Mucosa of rectum (tissue), 2 donors: Measurements from ENCODE around the gene CDH18.

Source experiments
- H3K27ac ChIP-seq, 2 donors: one replicate each; pipeline ENCODE4 v1.7.0; 2013; ENCODE audit warnings: inconsistent platforms in 2 of 2, low read depth in 2 of 2, low read length in 2 of 2
- H3K27me3 ChIP-seq, 2 donors: one replicate each; pipeline ENCODE4 v1.7.0; 2013; ENCODE audit warnings: low read length in 2 of 2; ENCODE audit not compliant: control insufficient read depth in 2 of 2, insufficient read depth in 2 of 2
- H3K36me3 ChIP-seq, 2 donors: one replicate each; pipeline ENCODE4 v1.7.0; 2013; ENCODE audit warnings: low read length in 2 of 2; ENCODE audit not compliant: control insufficient read depth in 2 of 2, insufficient read depth in 2 of 2
- H3K4me1 ChIP-seq, 2 donors: one replicate each; pipeline ENCODE4 v1.7.0; 2013; ENCODE audit warnings: low read length in 2 of 2, mild to moderate bottlenecking in 1 of 2; ENCODE audit not compliant: control insufficient read depth in 2 of 2, insufficient read depth in 2 of 2
- H3K4me3 ChIP-seq, 2 donors: one replicate each; pipeline ENCODE4 v1.7.0; 2013; ENCODE audit warnings: low read length in 2 of 2
- H3K9ac ChIP-seq, 2 donors: one replicate each; pipeline ENCODE4 v1.7.0; 2013; ENCODE audit warnings: low read length in 2 of 2, low read depth in 1 of 2, mild to moderate bottlenecking in 1 of 2
- H3K9me3 ChIP-seq, 2 donors: one replicate each; pipeline ENCODE4 v1.7.0; 2013; ENCODE audit warnings: low read length in 2 of 2; ENCODE audit not compliant: control insufficient read depth in 2 of 2
- donor health status: healthy.
- donor health status: Normal muscosa, but diverticular disease.

Gene CDH18

DNA sequence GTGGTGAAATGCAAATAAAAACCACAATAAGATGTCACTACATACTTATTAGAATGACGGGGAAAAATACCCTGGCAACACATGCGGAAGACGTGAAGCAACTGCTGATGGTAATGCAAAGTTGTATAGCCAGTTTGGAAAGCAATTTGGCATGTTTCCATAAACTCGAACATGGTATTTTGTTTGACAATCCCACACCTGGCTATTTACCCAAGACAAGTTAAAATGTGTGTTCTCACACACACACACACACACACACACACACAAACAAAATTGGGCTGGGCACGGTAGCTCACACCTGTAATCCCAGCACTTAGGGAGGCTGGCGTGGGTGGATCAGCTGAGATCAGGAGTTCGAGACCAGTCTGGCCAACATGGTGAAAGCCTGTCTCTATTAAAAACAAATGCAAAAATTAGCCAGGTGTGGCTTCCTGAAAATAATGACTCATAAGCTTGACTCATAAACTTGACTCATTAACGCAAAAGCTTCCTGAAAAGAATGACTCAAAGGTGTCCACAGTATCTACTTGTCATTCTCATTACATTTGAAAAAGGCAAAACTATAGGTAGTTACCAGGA, 456.5 kb downstream of the CDH18 start:
- Histone ChIP-seq H3K9ac (no peak overlapping the region), H3K27me3 (no peaks in the 10 kb centered on the region), H3K9me3 (no peaks in the 10 kb centered on the region), H3K4me1 (no peaks in the 10 kb centered on the region), H3K4me3 (no peak overlapping the region), H3K36me3 (no peaks in the 10 kb centered on the region), H3K27ac (no peak overlapping the region)

DNA sequence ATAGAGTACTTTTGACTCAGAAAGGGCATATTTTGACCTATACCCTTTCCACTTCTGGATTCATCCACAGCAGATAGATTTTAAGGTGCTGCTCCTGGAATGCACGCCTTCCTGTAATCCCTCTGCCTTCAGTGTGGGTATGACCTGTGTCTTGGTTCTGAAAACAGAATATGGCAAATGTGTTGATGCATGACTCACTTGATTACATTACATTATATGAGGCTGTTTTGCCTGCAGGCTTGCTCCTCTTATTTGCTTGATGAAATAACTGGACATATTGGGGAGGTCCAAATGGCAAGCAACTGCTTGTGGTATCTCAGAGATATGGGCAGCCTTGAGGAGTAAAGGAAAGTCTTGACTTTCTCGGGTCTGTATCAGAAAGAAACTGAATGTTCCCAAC, 468.6 kb downstream of the CDH18 start:
- Histone ChIP-seq H3K27ac (no peak overlapping the region), H3K4me3 (no peak overlapping the region), H3K36me3 (no peaks in the 10 kb centered on the region), H3K9me3 (no peaks in the 10 kb centered on the region), H3K27me3 (no peaks in the 10 kb centered on the region), H3K9ac (no peak overlapping the region), H3K4me1 (no peaks in the 10 kb centered on the region)

DNA sequence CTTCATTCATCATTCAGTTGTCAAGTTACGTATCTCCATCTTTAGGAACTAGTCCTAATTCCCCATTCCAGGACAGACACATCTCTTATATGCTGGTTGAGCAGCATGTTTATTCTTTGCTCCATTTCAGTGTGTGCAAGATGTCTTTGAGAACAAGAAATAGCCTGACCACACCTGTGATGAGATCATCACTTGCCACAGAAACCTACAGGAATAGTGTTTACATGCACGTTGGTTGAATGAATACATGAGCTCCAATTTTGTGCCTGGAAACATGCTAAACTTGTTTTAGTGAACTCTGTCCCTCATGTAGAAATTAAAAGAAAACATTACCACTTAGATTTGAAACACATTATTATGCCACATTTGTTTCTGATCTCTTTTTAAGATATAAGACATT, 489.1 kb downstream of the CDH18 start:
- Histone ChIP-seq H3K4me3 (no peak overlapping the region), H3K27me3 (no peaks in the 10 kb centered on the region), H3K36me3 (no peaks in the 10 kb centered on the region), H3K9me3 (peaks cover 0 to 8% of the 10 kb centered on the region in 2 donors), H3K4me1 (no peaks in the 10 kb centered on the region), H3K27ac (no peak overlapping the region), H3K9ac (no peak overlapping the region)

DNA sequence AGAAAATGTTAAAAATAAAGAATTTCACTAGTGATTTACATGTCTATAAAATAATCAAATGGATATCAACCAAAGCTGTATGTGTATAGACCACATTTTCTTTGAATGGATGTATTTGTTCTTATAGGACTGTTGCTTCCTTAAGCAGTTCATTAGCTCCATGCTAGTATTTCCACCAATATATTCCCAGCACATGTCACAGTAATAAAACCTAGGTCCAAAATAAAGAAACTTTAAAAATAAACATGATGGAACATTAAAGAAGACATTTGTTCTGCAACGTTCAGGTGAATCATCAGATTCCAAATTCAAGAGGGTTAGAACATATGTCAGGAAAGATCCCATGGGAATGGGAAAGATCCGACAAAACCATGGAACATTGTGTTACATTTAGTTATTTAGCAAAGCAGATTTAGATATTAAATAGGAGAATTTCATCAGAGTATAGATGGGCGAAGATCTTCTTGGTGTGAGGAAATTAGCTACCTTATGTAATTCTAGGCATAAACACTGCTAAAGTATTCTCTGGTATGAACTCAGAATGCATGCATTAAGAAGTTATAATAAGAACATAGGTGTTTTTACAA, 490.7 kb downstream of the CDH18 start:
- no peak overlapping the region for H3K4me3 ChIP-seq
- peaks cover 0 to 8% of the 10 kb centered on the region in 2 donors for H3K9me3 ChIP-seq
- no peak overlapping the region for H3K27ac ChIP-seq
- H3K9ac ChIP-seq, result no peak overlapping the region
- H3K27me3 ChIP-seq, result no peaks in the 10 kb centered on the region
- H3K4me1 ChIP-seq, result no peaks in the 10 kb centered on the region
- no peaks in the 10 kb centered on the region for H3K36me3 ChIP-seq

DNA sequence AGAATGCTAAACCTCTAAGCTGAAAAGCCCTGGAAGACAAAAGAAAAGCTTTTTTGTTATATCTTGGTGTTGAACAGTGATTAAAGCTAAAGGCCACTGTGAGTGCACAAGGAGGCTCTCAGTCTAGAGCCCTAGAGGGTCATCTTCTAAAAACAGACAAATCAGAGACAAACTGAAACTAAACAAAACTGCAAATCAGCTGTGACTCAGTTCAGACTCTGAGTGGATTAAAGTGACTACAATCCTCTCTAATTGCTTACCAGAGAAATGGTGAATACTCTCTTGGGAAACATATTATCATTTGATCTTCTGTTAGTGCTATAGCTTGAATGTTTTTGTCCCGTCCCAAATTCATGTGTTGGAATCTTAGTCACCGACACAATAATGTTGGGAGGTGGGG, 491.9 kb downstream of the CDH18 start:
- no peak overlapping the region for H3K27ac ChIP-seq
- no peaks in the 10 kb centered on the region for H3K36me3 ChIP-seq
- no peak overlapping the region for H3K9ac ChIP-seq
- H3K4me3 ChIP-seq, result no peak overlapping the region
- peaks cover 0 to 8% of the 10 kb centered on the region in 2 donors for H3K9me3 ChIP-seq
- no peaks in the 10 kb centered on the region for H3K4me1 ChIP-seq
- H3K27me3 ChIP-seq, result no peaks in the 10 kb centered on the region

DNA sequence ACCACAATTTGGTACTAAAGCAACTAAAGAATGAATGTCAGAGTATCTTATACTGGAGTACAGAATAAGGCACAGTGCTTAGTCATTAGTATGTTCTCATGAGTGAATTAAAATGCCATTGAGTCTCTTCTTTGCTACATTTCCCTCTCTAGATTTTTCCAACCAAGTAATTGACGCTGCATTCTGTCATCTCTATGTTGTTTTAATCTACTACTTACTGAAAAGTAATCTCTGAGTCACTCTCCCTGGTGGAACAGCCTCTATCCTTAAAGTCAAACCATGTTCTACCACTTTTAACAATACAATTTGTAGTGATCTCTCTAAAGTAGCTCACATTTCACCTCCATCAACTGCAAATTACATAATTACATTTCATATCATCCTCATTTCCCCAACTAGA, 495.1 kb downstream of the CDH18 start:
- Histone ChIP-seq H3K27me3 (no peaks in the 10 kb centered on the region), H3K9me3 (peaks cover 0 to 8% of the 10 kb centered on the region in 2 donors), H3K4me3 (no peak overlapping the region), H3K27ac (no peak overlapping the region), H3K4me1 (no peaks in the 10 kb centered on the region), H3K9ac (no peak overlapping the region), H3K36me3 (no peaks in the 10 kb centered on the region)

DNA sequence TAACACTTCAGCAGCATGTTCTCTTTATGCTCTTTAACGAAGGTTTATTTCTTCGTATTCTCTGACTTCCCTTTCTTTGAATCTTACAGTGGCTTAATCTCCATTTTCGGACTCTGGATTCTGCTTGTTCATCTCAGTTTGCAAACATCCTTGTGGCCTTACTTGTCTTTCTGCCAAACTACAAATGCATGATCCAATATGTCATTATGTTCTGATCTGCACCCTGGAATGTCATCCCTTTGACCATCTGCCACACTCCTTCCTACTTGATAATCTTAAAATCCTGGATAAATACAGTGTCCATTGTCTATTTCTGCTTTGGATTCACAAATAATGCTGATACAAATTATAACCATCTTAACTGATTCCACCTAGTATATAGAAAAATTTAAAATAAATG, 499.2 kb downstream of the CDH18 start:
- H3K9me3 ChIP-seq, result peaks cover 0 to 4% of the 10 kb centered on the region in 2 donors
- H3K27ac ChIP-seq, result no peak overlapping the region
- H3K36me3 ChIP-seq, result no peaks in the 10 kb centered on the region
- H3K9ac ChIP-seq, result no peak overlapping the region
- H3K4me1 ChIP-seq, result no peaks in the 10 kb centered on the region
- H3K27me3 ChIP-seq, result no peaks in the 10 kb centered on the region
- H3K4me3 ChIP-seq, result no peak overlapping the region

DNA sequence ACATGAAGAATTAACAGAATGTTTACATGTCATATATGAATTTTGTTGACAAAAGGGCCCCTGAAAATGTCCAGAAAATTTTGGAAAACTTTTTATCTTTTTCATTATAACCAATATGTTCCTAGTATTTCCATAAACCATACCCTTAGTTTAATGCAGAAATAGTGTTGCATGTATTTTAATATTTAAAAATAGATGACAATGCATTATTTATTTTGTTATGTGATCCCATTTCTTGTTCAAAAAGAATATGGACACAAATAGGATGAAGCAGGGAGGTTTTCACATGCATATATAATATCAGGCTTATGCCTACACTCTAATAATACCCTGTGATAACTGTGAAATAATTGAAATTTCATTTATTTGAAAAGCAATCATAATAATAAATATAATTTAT, 500.5 kb downstream of the CDH18 start:
- no peaks in the 10 kb centered on the region for H3K36me3 ChIP-seq
- H3K27ac ChIP-seq, result no peak overlapping the region
- no peak overlapping the region for H3K9ac ChIP-seq
- no peaks in the 10 kb centered on the region for H3K27me3 ChIP-seq
- no peak overlapping the region for H3K4me3 ChIP-seq
- no peaks in the 10 kb centered on the region for H3K4me1 ChIP-seq
- H3K9me3 ChIP-seq, result peaks cover 0 to 8% of the 10 kb centered on the region in 2 donors

DNA sequence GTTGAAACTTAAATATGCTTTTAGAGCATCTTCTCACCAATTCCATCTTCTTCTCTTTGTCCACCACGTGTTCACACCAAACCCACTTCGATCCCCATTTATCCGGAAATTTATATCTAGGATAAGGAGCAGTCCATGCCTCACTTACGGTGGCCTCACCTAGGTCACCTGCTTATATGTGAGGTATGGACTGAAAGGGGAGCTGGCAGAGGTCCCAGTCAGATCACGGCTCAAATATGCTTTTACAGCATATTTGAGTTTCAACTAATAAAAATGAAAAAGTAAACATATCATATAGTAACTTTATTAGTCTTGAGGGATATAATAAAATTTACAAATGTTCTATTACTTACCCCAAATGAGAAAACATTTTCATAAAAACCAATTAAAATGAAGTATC, 508.4 kb downstream of the CDH18 start:
- H3K4me1 ChIP-seq, result no peaks in the 10 kb centered on the region
- no peak overlapping the region for H3K9ac ChIP-seq
- H3K27ac ChIP-seq, result no peak overlapping the region
- H3K27me3 ChIP-seq, result no peaks in the 10 kb centered on the region
- peaks cover 2 to 12% of the 10 kb centered on the region in 2 donors for H3K9me3 ChIP-seq
- H3K4me3 ChIP-seq, result no peak overlapping the region
- H3K36me3 ChIP-seq, result no peaks in the 10 kb centered on the region

DNA sequence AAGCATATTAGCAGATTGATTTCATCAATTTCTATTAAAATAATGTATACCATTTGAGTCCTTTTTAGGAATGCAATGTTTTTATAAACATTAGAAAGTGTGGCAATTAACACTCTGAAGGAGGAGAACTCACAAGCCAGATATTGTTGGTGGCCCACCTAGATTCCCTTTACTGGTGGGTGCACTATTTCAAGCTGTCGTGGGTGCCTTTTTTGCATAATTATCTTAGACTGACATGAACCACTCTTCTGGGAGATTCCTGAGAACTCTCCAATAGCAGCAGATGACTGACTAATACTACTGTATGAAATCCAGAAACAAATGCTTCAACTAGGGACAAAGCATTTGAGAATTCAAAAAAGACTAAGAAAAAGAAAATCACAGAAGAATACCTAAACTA, 526.0 kb downstream of the CDH18 start:
- no peaks in the 10 kb centered on the region for H3K4me1 ChIP-seq
- no peak overlapping the region for H3K27ac ChIP-seq
- no peak overlapping the region for H3K4me3 ChIP-seq
- no peaks in the 10 kb centered on the region for H3K36me3 ChIP-seq
- H3K27me3 ChIP-seq, result no peaks in the 10 kb centered on the region
- H3K9me3 ChIP-seq, result peaks cover 0 to 3% of the 10 kb centered on the region in 2 donors
- no peak overlapping the region for H3K9ac ChIP-seq
